Central memory CD4-positive, alpha-beta T cell (primary cell): ENCODE results near the gene LRIG1.
A peak's percentile ranks its signal among the peaks of the same experiment; 100 is the strongest.

Experiments
- DNase-seq: peaks from one replicate; pipeline ENCODE4 v3.0.0; 2022

The LRIG1 gene

GRCh38 chr3:66502981-66503380, 2.2 kb upstream of the LRIG1 start:
- no peak for DNase-seq

DNA sequence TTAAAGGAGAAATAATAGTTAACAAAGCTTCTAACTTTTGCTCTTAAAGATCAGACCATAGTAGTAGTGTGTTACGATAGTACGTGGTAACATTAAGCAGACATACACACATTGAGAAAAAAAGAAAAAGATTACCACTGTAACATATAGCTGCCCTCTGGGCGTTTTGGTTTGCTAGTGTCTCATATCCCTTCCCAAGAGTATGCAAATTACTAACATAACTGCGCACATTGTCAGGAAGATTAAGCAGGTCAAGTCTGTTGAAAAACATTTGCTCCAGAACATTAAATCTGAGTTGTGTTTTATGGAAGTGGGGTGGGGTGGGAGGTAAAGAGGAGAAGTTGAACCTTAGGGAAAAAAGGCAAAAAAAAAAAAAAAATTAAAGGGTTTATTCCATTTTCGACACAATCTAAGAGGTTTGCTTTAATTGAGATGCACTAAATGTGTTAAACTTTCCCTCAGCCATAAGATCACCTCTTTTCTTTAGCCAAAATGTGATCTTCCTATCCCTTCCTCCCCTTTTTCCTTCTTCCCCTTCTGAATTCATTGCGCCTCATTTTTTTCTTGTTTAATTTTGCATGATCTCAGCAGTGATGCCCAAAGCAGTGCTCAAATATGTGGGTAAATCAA, 1.5 kb upstream of the LRIG1 start:
- no peak for DNase-seq

GRCh38 chr3:66501483-66502244, 842 bp upstream of the LRIG1 start:
- DNase-seq, result no peak

GRCh38 chr3:66499881-66500575, 794 bp downstream of the LRIG1 start:
- peak; percentile 23 for DNase-seq

DNA sequence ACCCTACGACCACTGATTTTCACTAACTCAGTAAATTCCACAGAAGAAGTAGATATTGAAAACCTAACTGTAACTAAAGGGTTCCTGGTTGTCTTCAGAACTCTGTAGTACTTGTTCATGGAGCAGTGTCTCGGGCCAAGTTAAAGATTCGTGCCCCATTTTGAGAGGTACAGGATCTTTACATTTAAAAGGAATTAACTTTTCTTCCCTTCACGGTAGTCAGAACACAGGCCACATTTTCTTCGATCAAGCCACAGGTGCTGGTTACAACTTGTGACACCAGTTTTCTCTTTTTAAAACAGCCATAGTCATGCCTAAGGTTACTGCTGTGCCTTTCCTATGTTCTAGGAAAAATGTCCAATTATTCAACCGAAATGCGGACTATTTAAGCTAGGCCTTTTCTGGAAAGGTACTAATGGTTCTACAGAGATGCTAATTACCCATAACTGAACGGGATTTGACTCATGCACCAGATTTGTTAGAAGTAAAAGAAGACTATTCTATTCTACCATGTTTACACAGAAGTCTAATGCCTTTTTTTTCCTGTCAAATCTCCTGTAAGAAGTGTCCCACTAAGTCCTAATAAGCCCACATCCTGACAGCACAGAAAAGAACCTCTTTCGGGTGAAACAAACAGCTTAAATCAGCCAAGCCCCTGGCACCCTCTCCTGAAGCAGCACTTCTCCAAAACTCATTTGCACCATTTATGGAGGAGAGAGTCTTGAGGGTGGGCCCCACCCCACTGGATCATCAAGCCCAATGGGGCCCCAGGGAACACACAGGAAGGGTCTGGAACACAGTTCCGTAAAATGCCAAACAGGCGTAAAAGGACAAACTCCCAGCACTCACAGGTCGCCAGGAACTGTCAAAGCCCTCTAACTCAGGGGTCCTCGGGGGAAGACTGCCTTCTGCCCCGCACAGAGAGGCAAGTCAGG, 1.9 kb downstream of the LRIG1 start:
- no peak for DNase-seq

DNA sequence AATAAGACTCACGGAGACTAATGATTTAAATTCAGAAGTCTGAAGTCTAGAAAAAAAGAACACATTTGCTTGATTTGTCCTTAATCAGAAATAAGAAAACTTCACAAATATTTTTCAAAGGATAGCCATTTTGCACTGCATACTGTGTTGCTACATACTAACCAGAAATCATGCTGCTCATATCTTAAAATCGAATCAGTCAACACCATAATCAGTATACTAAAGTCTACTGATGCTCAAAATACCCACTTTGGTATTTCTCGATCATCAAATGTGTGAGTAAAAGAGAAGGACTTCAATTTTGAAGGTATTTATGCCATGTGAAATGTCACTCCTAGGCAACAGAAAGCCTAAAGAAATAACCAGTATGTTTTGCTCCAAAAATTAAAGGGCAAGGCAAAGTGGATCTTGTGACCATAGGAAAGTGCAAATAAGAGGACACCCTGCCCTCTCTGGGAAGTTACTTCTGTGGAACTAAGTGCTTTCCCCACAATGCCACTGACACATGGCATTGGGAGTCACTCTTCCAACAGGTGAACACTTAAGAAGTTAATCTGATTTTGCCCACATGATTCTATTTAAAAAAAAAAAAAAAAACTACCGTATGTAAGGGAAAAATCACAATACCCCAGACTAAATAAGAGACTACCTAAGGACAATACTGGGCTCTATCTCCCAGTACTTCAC, 2.7 kb downstream of the LRIG1 start:
- no peak for DNase-seq

DNA sequence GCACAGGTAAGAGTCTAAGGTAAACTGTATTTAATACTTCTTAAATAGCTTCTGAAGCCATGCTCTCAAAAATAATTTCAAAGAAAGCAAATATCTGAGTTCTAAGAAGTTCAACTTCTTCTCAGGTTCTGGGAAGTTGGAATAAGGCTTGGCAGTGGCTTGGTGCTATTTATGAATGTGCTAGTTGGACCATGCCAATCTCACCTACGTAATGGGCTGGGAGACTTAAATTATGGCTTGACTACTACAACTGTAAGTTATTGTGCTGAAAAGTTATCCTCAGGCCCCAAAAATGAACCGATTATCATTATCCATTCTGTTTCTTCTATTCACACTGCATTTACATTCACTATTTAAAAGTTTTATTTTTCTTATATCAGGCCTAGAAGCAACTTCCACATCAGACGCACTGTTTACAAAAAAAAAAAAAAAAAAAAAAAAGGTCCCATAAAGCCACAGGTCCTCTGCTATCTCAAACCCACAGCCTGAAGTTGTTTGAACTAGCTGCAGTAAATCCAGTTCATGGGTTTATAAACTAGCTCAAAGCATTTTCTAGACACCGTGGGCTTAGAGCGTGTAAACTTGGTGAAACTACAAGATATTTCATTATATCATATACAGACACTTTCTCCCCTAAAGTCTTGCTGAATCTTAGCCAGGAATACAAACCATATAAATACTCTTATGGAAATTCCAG, 3.4 kb downstream of the LRIG1 start:
- peak; percentile 58 for DNase-seq

GRCh38 chr3:66496746-66497145, 4.1 kb downstream of the LRIG1 start:
- DNase-seq, result peak; percentile 59

GRCh38 chr3:66496301-66496700, 4.5 kb downstream of the LRIG1 start:
- DNase-seq, result no peak

DNA sequence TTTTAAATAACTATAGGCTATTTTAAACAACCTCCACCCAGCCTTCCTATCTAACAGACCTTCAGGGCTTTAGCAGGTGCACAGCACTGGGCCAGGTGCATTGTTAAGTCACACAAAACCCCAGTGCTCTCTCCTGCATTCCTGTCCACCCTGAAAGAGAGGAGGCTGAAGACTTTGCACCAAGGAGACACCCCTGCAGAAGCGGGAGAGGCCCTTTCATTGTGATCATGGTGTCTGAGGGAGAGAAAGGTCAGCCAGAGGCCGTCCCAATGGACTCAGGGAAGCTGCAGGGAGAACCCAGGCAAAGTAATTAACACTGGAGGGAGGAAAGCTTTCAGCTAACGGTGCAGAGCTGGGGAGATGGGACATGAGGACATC, 5.2 kb downstream of the LRIG1 start:
- no peak for DNase-seq

DNA sequence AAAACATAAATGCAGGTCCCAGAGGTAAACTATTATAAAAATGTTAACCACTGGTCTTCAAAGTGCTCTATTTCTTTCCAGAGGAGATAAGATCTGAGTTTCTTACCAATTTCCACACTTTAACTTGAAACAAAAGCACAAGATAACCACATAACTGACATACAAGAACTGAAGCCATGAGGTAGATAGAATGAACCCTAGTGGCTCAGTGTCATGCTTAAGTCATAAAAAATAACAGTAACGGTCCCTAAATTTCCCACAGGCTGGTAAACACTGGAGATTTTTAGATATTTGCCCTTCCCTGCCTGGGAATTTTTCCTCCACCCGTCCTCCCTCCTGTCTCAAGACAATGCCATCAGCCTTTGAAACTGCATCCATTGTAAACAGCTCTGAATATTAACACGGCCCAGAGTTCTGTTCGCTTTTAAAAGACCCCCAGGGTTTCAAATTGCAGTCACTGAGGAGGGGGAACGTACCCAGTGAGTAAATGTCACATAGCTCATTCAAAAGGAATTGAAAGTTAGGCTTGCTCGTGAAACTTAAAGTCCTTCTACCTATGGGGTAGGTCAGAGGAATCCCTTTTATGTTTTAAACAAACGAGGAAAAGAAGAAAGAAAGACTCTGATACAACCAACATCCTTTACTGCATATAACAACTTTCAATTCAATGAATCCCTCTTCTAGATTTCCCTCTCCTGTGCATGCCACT, 5.7 kb downstream of the LRIG1 start:
- peak; percentile 34 for DNase-seq

- DNase-seq, result no peak
Measured at GRCh38 chr3:66493458-66494099, 7.2 kb downstream of the LRIG1 start.

DNA sequence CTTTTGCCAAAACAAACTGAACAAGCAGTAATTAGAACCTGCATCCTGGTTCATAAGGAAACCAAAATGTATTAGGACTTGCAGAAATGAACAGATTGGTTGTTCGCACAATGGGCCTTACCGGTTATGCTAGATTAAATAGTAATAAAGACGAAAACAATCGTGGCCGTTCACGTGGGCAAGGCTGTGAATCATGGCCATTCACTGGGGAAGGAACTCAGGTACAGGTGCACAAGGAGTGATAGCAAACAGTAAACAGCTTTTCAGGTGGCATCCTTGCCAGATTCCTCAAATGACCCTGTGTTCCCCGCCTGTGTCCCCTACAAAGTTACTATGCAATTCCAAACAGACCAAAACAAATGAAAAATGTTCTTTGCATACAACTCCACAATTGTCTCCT, 8.2 kb downstream of the LRIG1 start:
- no peak for DNase-seq

GRCh38 chr3:66492071-66492470, 8.8 kb downstream of the LRIG1 start:
- DNase-seq, result no peak

GRCh38 chr3:66490984-66491383, 9.8 kb downstream of the LRIG1 start:
- no peak for DNase-seq

- no peak for DNase-seq
Measured at GRCh38 chr3:66490214-66490613, 10.6 kb downstream of the LRIG1 start.

DNA sequence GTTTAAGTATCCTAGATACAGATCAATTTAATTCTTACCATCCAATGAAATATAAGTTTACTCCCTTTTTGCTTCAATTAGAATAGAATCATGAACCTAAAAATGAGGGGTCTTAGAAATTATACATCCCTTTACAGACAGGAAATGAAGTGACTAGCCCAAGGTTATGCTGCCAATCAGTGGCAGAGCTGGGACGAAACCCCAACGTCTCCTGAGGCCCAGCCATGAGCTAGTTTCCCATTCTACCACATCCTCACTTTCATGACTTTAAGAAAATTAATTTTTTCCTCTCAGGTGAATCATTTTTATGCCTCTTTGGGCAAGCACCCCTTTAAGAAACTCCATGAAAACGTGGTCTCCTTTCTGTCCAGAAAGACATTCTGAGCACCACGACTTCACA, 11.2 kb downstream of the LRIG1 start:
- no peak for DNase-seq

DNA sequence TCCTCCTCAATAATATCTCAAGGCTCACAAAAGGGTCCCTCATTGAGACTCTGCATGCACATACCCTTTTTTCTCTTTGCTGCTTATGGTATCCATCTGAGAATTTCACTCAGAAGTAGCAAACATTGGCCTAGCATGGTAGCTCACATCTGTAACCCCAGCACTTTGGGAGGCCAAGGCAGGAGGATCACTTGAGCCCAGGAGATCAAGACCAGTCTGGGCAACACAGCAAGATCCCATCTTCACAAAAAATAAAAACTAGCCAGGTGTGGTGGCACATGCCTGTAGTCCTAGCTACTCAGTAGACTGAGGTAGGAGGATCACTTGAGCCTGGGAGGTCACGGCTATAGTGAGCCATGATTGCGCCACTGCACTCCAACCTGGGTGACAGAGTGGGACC, 11.7 kb downstream of the LRIG1 start:
- DNase-seq, result no peak

- DNase-seq, result no peak
Measured at GRCh38 chr3:66488492-66488891, 12.3 kb downstream of the LRIG1 start.

DNA sequence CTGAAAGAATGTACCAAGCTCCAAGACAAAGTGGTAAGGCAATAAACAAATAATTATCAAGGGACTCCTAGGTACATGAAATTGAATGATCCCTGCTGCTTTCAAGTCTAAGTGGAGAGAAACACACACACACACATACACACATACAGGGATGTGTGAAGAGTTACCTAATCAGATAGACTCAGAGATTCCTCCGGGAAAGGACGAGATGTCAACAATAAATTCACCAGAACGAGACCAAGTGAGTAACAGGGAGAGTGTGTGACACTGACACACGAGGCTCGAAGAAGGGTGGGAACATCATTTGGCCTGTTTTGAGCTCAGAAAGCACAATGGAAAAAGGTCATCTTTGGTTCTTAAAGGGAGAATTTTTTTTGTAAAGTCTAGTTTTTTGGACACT, 13.4 kb downstream of the LRIG1 start:
- no peak for DNase-seq

DNA sequence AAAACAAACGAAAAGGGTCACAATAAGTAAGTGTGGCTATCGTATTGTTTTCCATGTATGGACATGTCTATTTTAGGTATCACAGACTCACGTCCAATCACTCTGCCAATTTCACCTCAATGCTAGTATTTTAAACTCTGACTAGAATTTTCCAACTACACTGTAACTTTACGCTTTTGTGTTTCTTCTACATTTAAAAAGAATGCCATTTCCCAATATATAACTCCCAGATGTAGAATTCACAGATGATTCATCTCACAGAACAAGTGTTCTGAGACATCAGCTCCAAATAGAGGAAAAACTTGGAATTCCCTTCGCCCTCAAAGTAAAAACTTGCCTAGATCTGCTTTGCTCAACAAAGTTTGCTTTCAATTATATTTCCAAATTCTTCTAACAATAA, 14.2 kb downstream of the LRIG1 start:
- no peak for DNase-seq
